WERI-Rb-1 (cell line): ENCODE results near the gene CTLA4.

Source experiments
- DNase-seq: peaks from one replicate; pipeline ENCODE4 v3.0.0-alpha.2; 2020
- H3K27ac ChIP-seq: fragments of 250-450 bp; sonication (Bioruptor Pico); 2 replicates; pipeline ENCODE4 v1.5.1; 2020; ENCODE audit warnings: mild to moderate bottlenecking, moderate library complexity
- H3K27me3 ChIP-seq: fragments of 250-450 bp; sonication (Bioruptor Pico); 2 replicates; pipeline ENCODE4 v1.5.1; 2021; ENCODE audit warnings: mild to moderate bottlenecking, low read depth, moderate library complexity; ENCODE audit not compliant: insufficient read depth, severe bottlenecking
- H3K36me3 ChIP-seq: fragments of 250-450 bp; sonication (Bioruptor Pico); 2 replicates; pipeline ENCODE4 v1.5.1; 2020; ENCODE audit warnings: mild to moderate bottlenecking, moderate library complexity
- H3K4me3 ChIP-seq: 2 replicates; pipeline ENCODE4 v1.5.1; 2011; ENCODE audit warnings: low read depth, mild to moderate bottlenecking, control low read depth, low read length
- H3K9me3 ChIP-seq: fragments of 250-450 bp; sonication (Bioruptor Pico); 2 replicates; pipeline ENCODE4 v1.5.1; 2021; ENCODE audit warnings: mild to moderate bottlenecking, moderate library complexity; ENCODE audit not compliant: severe bottlenecking
- CTCF ChIP-seq: IDR thresholded peaks from 2 replicates; pipeline ENCODE4 v1.5.1; 2011; ENCODE audit warnings: low read depth, mild to moderate bottlenecking, control low read depth, inconsistent platforms, low read length

CTLA4 gene

GRCh38 chr2:203909974-203910373 lies 42.4 kb downstream of the CTLA4 start:
- no peaks in the 10 kb centered on the region for H3K9me3 ChIP-seq
- no peak overlapping the region for H3K27ac ChIP-seq
- no peaks in the 10 kb centered on the region for H3K27me3 ChIP-seq
- H3K36me3 ChIP-seq: no peaks in the 10 kb centered on the region
- no peak for TF ChIP-seq CTCF
- no peak overlapping the region for H3K4me3 ChIP-seq
- DNase-seq: no peak

GRCh38 chr2:203913947-203914346 lies 46.4 kb downstream of the CTLA4 start:
- H3K9me3 ChIP-seq: no peaks in the 10 kb centered on the region
- H3K27ac ChIP-seq: no peak overlapping the region
- no peak overlapping the region for H3K4me3 ChIP-seq
- no peaks in the 10 kb centered on the region for H3K36me3 ChIP-seq
- no peaks in the 10 kb centered on the region for H3K27me3 ChIP-seq
- no peak for DNase-seq
- TF ChIP-seq CTCF: no peak

- no peaks in the 10 kb centered on the region for H3K36me3 ChIP-seq
- H3K27ac ChIP-seq: no peak overlapping the region
- TF ChIP-seq CTCF: no peak
- no peaks in the 10 kb centered on the region for H3K9me3 ChIP-seq
- no peaks in the 10 kb centered on the region for H3K27me3 ChIP-seq
- no peak overlapping the region for H3K4me3 ChIP-seq
- DNase-seq: no peak
Observed at GRCh38 chr2:203914546-203915182, 47.1 kb downstream of the CTLA4 start.

GRCh38 chr2:203915256-203915655 lies 47.7 kb downstream of the CTLA4 start:
- H3K36me3 ChIP-seq: no peaks in the 10 kb centered on the region
- H3K4me3 ChIP-seq: no peak overlapping the region
- no peak for DNase-seq

GRCh38 chr2:203916756-203917155 lies 49.2 kb downstream of the CTLA4 start:
- no peak for TF ChIP-seq CTCF
- no peaks in the 10 kb centered on the region for H3K36me3 ChIP-seq
- DNase-seq: no peak

More at GRCh38 chr2:203915256-203915655, 47.7 kb downstream of the CTLA4 start:
- H3K9me3 ChIP-seq: no peaks in the 10 kb centered on the region
- no peak for TF ChIP-seq CTCF
- H3K27me3 ChIP-seq: no peaks in the 10 kb centered on the region
- no peak overlapping the region for H3K27ac ChIP-seq

GRCh38 chr2:203918264-203918663 lies 50.7 kb downstream of the CTLA4 start:
- Histone ChIP-seq H3K4me3 (no peak overlapping the region), H3K27me3 (no peaks in the 10 kb centered on the region), H3K27ac (no peak overlapping the region), H3K36me3 (no peaks in the 10 kb centered on the region), H3K9me3 (no peaks in the 10 kb centered on the region)
- DNase-seq: no peak
- TF ChIP-seq CTCF: no peak

More at GRCh38 chr2:203916756-203917155, 49.2 kb downstream of the CTLA4 start:
- Histone ChIP-seq H3K9me3 (no peaks in the 10 kb centered on the region), H3K4me3 (no peak overlapping the region), H3K27me3 (no peaks in the 10 kb centered on the region), H3K27ac (no peak overlapping the region)
